ENCODE measurements around the gene MSRB3. TPM values are rescaled to one million over a fixed set of nuclear protein-coding genes. Genes with fewer than 3 reads are reported as not detected.

MSRB3 gene
- total RNA-seq, 1 donor from 2014 or later = 77.3 TPM

- DNase-seq (ENCODE audit: extremely low spot score, unreplicated experiment) = no peak
- no peak for TF ChIP-seq CTCF (IDR thresholded peaks at IDR 0.05)
- H3K36me3 Mint-ChIP-seq (ENCODE audit: unreplicated experiment) = no peaks in the 10 kb centered on the region
- H3K27ac Mint-ChIP-seq (ENCODE audit: unreplicated experiment) = no peak overlapping the region
- H3K4me3 Mint-ChIP-seq (ENCODE audit: unreplicated experiment) = no peak overlapping the region
- no peaks in the 10 kb centered on the region for H3K9me3 Mint-ChIP-seq (ENCODE audit: unreplicated experiment)
- peaks cover 36% of the 10 kb centered on the region for H3K4me1 Mint-ChIP-seq (ENCODE audit: unreplicated experiment)
- H3K27me3 Mint-ChIP-seq (ENCODE audit: unreplicated experiment) = no peaks in the 10 kb centered on the region
Observed at GRCh38 chr12:65501093-65501621, 222.7 kb downstream of the MSRB3 start.

- Mint-ChIP-seq H3K36me3 (ENCODE audit: unreplicated experiment) (no peaks in the 10 kb centered on the region), H3K9me3 (ENCODE audit: unreplicated experiment) (no peaks in the 10 kb centered on the region), H3K4me3 (ENCODE audit: unreplicated experiment) (no peak overlapping the region), H3K4me1 (ENCODE audit: unreplicated experiment) (peaks cover 31% of the 10 kb centered on the region), H3K27me3 (ENCODE audit: unreplicated experiment) (no peaks in the 10 kb centered on the region), H3K27ac (ENCODE audit: unreplicated experiment) (no peak overlapping the region)
- no peak for DNase-seq (ENCODE audit: extremely low spot score, unreplicated experiment)
- TF ChIP-seq CTCF (IDR thresholded peaks at IDR 0.05) = no peak
Observed at GRCh38 chr12:65501935-65502334, 223.5 kb downstream of the MSRB3 start.

- no peak for DNase-seq (ENCODE audit: extremely low spot score, unreplicated experiment)
- H3K4me1 Mint-ChIP-seq (ENCODE audit: unreplicated experiment) = peaks cover 20% of the 10 kb centered on the region
- H3K36me3 Mint-ChIP-seq (ENCODE audit: unreplicated experiment) = no peaks in the 10 kb centered on the region
- H3K9me3 Mint-ChIP-seq (ENCODE audit: unreplicated experiment) = no peaks in the 10 kb centered on the region
- no peak for TF ChIP-seq CTCF (IDR thresholded peaks at IDR 0.05)
- no peak overlapping the region for H3K4me3 Mint-ChIP-seq (ENCODE audit: unreplicated experiment)
- H3K27ac Mint-ChIP-seq (ENCODE audit: unreplicated experiment) = no peak overlapping the region
- no peaks in the 10 kb centered on the region for H3K27me3 Mint-ChIP-seq (ENCODE audit: unreplicated experiment)
Observed at GRCh38 chr12:65504417-65504816, 225.9 kb downstream of the MSRB3 start.

GRCh38 chr12:65505386-65506121 lies 227.1 kb downstream of the MSRB3 start:
- Mint-ChIP-seq H3K27ac (ENCODE audit: unreplicated experiment) (no peak overlapping the region), H3K9me3 (ENCODE audit: unreplicated experiment) (no peaks in the 10 kb centered on the region), H3K27me3 (ENCODE audit: unreplicated experiment) (no peaks in the 10 kb centered on the region), H3K4me1 (ENCODE audit: unreplicated experiment) (peaks cover 15% of the 10 kb centered on the region), H3K36me3 (ENCODE audit: unreplicated experiment) (no peaks in the 10 kb centered on the region), H3K4me3 (ENCODE audit: unreplicated experiment) (no peak overlapping the region)
- DNase-seq (ENCODE audit: extremely low spot score, unreplicated experiment) = no peak
- no peak for TF ChIP-seq CTCF (IDR thresholded peaks at IDR 0.05)

- Mint-ChIP-seq H3K4me1 (ENCODE audit: unreplicated experiment) (peaks cover 11% of the 10 kb centered on the region), H3K36me3 (ENCODE audit: unreplicated experiment) (no peaks in the 10 kb centered on the region), H3K9me3 (ENCODE audit: unreplicated experiment) (no peaks in the 10 kb centered on the region), H3K27ac (ENCODE audit: unreplicated experiment) (no peak overlapping the region), H3K27me3 (ENCODE audit: unreplicated experiment) (no peaks in the 10 kb centered on the region), H3K4me3 (ENCODE audit: unreplicated experiment) (no peak overlapping the region)
- TF ChIP-seq CTCF (IDR thresholded peaks at IDR 0.05) = no peak
- peak; percentile 15 for DNase-seq (ENCODE audit: extremely low spot score, unreplicated experiment)
Observed at GRCh38 chr12:65508276-65509035, 230.0 kb downstream of the MSRB3 start.
